Sigmoid colon (tissue), 4 donors: ENCODE results near the gene SLC7A5.

Source experiments
- CTCF ChIP-seq, 4 experiments: fragments of 450-650 bp in 3 of 4; fragments of 200-600 bp in 1 of 4; IDR thresholded peaks; one replicate each; pipeline ENCODE4 v1.5.1; 2016 to 2019; ENCODE audit warnings: antibody characterized with exemption in 4 of 4, mild to moderate bottlenecking in 3 of 4, moderate library complexity in 2 of 4
- EP300 ChIP-seq, 4 donors: sonication (generic); formaldehyde crosslinking; IDR thresholded peaks; one replicate each; pipeline ENCODE4 v1.6.1; 2017; ENCODE audit warnings: antibody characterized with exemption in 4 of 4
- POLR2A ChIP-seq, 2 donors: fragments of 450-650 bp; IDR thresholded peaks; one replicate each; pipeline ENCODE4 v1.6.1; 2016; ENCODE audit warnings: antibody characterized with exemption in 2 of 2, mild to moderate bottlenecking in 2 of 2, moderate library complexity in 2 of 2

DNA sequence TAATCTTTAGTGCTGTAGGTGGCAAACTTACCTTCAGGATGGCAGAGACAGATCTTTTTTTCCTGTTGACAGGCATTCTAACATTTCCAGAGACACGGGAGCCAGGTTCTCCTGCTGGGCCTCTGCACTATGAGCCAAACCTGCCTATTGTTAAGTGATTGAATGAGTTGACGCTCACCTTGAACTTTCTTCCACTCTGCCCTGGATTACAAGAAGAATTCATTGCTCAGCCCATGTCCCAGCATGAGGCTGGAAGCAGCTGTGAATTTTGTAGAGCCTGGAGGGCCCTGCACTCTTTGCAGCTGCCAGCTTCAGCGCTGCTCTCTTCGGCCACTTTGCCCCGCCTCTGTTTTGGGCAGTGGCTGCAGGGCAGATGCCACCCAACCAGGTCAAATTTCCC, 9.4 kb upstream of the SLC7A5 start:
- TF ChIP-seq CTCF (IDR thresholded peaks at IDR 0.05) (no peak), POLR2A (IDR thresholded peaks at IDR 0.05) (no peak), EP300 (IDR thresholded peaks at IDR 0.05) (no peak)
